ENCODE measurements around the gene XRN1.
"Not testable (repeated sequence)": the region's sequence is repeated elsewhere in the genome, so short reads cannot be mapped to it uniquely, and the experiment has no call there.

XRN1 gene, protein sequence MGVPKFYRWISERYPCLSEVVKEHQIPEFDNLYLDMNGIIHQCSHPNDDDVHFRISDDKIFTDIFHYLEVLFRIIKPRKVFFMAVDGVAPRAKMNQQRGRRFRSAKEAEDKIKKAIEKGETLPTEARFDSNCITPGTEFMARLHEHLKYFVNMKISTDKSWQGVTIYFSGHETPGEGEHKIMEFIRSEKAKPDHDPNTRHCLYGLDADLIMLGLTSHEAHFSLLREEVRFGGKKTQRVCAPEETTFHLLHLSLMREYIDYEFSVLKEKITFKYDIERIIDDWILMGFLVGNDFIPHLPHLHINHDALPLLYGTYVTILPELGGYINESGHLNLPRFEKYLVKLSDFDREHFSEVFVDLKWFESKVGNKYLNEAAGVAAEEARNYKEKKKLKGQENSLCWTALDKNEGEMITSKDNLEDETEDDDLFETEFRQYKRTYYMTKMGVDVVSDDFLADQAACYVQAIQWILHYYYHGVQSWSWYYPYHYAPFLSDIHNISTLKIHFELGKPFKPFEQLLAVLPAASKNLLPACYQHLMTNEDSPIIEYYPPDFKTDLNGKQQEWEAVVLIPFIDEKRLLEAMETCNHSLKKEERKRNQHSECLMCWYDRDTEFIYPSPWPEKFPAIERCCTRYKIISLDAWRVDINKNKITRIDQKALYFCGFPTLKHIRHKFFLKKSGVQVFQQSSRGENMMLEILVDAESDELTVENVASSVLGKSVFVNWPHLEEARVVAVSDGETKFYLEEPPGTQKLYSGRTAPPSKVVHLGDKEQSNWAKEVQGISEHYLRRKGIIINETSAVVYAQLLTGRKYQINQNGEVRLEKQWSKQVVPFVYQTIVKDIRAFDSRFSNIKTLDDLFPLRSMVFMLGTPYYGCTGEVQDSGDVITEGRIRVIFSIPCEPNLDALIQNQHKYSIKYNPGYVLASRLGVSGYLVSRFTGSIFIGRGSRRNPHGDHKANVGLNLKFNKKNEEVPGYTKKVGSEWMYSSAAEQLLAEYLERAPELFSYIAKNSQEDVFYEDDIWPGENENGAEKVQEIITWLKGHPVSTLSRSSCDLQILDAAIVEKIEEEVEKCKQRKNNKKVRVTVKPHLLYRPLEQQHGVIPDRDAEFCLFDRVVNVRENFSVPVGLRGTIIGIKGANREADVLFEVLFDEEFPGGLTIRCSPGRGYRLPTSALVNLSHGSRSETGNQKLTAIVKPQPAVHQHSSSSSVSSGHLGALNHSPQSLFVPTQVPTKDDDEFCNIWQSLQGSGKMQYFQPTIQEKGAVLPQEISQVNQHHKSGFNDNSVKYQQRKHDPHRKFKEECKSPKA (N-terminal part only)

DNA sequence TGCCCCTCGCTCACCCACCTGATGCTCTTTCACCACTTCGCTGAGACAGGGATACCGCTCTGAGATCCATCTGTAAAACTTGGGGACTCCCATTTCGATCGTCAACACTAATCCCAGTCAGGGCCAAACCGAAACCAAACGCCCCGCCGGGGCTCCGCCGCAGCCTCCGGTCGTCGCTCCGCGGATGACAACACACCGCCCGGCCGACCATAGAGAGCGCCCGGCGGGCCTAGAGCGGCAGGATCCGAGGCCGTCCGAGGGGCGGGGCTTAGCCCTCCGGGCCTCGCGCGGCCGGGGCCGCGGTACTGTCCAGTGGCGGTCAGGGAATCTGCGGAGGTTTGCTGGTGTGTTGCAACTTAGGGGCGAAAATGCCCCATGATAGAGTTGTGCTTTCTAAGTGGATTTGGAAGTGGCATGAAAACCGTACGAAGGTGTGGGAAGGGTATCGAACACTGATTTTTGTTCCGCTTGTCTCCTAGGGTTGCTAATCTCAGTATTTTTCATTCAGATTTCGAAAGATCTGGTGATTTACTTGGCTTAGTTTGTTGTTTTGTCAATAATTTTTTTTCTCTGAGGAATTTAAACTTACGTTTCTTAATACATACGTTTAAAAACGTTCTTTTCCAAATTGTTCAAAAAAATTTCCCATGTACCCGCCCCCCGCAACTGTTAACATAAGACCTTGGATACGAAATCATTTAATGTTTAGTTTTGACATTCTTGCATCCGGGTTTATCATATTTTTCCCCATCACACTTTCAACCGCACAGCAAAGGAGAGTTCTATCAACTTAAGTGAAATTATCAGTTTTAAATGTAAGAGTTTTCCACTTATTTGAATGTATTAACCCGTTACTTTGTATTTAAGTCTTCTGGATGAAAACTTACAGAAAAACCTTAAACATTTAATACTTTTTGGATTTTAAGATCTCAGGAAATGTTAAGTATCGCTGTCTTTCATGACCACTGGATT is at the start of gene XRN1:
Gene XRN1 (minus strand): TSS at position 186 of the 972 bp plus-strand sequence. CDS start 93 bp downstream, at position 93.
- peak; percentile 95 for DNase-seq

DNA sequence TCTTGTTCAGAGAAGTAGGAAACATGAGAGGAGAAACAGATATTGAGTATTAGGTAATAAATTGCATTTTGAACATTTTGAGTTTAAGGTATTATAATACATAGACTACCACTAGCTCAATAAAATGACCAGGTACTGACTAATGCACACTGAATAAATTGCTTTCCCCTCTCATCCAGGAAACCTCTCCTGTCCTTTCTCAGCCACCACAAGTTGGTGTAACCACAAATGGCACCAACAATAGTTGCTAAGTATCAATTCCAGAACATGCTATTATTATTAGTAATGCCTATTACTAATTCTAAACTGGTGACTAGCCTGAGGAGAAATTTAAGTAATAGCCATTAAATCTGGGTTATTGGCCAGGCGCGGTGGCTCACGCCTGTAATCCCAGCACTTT is 47.3 kb upstream of the XRN1 start:
- no peak for DNase-seq

DNA sequence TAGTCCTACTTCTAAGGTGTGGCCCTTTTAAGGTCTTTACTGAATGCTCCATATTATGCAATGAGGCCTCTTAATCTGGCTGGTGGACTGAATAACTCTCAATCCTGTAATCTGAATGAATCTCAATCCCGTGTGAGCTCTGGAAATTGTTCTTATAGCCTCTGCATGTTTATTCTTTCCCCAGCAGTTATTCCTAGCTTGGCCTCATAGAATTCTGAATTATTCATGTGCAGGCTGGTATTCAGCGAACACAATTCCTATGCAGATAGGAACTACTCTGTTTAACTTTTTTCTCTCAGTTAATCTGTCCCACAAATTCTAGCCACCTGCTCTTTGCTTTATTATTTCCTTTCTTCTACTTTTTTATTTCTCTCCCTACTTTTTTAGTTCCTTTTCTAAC is 44.3 kb upstream of the XRN1 start:
- DNase-seq = no peak

DNA sequence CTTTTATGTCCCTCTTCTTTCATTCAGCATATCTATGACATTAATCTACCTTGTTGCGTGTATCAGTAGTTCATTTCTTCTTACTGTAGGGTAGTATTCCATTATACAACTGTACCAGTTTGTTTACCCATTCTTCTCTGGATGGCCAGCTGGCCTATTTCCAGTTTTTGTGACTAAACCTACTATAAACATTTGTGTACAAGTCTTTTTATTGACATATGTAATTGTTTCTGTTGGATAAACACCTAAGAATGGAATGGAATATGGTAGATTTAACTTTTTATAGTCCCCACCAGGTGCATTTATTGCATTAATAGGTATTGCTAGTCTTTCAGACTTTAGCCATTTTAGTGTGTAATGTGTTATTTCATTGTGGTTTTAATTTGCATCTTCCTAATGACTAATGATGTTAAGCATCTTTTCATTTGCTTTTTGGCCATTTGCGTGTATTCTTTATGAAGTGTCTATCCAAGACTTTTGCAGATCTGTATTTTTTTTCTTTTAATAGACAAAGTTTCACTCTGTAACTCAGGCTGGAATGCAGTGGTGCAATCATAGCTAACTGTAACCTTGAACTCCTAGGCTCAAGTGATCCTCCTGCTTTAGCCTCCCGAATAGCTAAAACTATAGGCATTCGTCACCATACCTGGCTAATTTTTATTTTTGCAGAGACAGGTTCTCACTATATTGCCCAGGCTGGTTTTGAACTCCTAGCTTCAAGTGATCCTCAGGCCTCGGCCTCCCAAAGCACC is 41.9 kb upstream of the XRN1 start:
- no peak for DNase-seq

DNA sequence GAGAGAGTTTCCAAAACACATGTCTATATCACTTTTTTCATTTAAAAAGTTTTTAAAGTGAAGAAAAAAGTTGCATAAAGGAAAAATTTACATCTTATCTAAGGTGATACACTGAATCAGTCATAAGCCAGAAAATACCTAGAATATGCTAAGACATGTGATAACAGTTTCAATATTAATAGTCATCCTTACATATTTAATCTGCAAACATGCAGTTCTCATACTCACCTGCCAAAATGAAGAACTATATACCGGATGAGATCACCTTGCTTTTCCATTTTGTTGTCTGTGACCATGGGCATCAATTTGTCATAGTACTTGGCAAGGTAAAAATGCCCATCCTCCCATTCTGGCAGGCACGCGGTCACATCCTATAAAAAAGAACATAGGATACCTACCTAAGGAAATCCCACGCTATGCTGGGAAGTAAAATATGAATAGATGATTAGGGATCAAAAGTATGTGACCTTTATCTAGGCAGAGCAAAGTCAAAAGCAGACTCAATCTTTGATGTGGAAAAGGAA is 37.1 kb upstream of the XRN1 start:
- no peak for DNase-seq

DNA sequence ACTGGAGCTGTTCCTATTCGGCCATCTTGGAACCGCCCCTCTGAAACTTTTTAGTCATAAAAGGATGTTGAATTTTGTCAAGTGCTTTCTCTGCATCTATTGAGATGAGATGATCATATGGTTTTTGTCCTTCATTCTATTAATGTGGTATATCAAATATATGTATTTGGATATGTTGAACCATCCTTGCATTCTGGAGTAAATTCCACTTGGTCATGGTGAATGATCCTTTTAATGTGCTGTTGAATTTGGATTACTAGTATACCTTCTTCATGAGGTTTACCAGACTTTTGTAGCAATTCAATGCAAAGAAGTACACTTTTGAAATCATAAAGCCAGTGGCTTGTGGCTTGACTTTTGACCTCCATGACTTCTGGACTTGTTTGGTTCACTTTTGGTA is 33.4 kb upstream of the XRN1 start:
- DNase-seq = no peak

DNA sequence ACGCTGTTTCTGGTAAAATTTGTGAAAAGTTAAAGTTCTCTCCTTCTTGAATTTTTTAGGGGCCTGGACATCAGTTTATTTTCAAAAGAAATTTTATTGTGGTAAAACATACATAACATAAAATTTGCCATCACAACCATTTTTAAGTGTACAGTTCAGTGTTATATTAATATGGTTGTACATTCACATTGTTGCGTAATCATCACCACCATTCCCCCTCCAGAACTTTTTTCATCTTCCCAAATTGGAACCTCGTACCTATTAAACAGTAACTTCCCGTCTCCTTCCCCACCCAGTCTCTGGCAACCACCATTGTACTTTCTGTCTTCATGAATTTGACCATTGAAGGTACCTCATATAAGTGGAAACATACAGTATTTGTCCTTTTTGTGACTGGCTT is 23.0 kb upstream of the XRN1 start:
- no peak for DNase-seq

DNA sequence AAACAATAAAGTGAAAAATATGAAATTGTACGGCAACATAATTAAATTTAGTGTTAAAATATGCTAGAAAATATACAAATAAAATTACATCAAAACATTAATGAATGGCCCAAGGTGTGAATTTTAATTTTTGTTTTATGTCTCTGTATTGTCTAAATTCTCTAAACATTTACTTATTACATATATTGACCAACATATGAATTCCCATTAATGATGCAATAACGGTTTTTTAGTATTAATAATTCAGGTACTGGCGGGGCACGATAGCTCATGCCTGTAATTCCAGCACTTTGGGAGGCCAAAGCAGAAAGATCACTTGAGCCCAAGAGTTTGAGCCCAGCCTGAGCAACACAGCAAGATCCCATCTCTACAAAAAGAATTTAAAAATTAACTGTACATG is 20.6 kb upstream of the XRN1 start:
- DNase-seq = no peak

DNA sequence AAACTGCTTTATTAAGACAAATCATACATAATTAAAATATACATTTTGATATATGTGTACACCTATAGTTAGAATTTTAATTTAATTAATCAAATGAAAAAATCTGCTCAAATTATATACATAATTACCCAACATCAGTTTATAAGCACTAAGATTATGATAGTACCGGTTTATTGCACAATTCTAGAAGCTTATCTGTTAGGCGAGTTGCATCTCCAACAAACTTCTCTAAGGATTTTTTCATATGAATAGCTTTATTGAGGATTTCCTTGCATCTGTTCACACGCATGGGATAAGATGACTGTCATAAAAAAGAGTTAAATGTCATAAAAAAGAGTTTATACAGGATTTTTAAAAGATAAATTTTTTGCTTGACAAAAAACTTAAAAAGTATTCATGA is 19.9 kb upstream of the XRN1 start:
- DNase-seq = no peak

DNA sequence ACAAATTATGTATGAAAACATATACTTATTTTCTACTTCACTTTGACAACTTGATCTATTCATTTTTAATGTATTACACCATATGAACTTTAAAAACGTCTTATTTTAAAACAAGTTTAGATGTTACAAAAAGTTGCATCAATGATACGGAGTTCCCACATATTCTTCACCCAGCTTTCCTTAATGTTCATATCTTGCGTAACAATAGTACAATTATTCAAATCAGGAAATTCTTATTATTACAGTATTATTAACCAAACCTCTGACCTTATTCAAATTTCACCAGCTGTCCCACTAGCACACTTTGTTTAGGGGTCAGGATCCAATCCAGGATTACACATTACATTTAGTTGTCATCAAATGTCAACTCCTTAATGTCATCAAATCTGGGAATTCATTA is 12.9 kb upstream of the XRN1 start:
- DNase-seq = no peak

DNA sequence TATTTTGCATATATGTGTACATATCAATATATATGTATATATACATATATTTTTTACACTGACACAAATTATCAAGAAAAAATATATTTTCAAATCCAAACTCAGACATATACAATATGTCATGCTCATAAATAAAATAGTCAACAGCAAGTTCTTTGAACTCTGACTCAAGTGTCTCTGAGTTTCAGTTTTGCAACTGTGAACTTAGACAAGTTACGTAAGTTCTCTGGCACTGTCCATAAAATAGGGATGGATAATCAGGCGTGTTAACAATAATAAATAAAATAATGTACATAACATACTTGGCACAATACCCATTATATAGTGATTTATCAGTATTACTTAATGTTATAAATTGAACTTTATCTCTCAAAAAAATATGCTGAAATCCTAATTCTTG is 12.1 kb upstream of the XRN1 start:
- DNase-seq = no peak

DNA sequence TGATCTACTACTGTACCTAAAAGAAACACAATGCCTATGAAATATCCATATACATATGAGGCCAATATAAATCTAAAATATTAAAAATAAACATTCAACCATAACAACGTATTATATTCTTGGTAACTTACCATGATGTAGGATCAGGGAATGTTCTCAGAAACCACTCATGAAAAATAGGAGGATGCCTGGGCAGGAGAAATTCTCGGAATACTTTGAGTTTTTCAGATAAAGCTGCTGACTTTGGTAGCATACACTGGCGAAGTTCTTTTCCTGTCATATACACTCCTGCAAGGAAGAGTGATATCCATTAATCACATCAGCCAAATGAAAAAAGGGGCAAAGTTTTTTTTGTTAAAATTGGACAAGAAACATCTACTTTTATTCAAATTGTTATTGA is 11.3 kb upstream of the XRN1 start:
- no peak for DNase-seq

DNA sequence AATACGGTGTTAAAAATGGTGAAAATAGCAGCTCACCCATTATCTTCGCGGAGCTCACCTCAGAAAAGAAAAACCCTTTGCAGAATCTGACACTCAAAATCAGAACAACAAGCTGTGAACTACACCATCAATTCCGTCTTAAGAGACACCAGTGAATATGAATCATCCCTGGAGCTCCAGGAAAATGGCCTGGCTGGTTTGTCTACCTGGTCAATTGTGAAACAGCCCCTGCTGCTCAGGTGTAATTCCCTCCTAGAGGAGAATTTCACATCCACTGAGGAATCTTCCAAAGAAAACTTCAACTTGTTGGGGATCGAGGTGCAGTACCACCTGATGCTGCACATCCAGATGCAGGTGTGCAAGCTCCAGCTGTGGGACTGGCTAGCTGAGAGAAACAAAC is 3.0 kb upstream of the XRN1 start:
- DNase-seq = no peak

DNA sequence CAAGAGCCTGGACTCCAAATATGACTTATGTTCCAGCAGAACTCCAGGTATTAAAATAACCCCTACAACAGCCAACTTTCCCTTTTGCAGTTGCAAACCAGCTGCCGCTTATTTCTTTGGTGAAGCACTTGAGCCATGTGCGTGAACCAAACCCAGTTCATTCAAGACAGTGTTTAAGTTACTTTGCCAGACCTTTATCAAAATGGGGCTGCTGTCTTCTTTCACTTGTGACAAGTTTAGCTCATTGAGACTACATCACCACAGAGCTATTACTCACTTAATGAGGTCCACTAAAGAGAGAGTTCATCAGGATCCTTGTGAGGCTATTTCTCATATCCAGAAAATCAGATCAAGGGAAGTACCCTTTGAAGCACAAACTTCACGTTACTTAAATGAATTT is 2.4 kb upstream of the XRN1 start:
- no peak for DNase-seq

DNA sequence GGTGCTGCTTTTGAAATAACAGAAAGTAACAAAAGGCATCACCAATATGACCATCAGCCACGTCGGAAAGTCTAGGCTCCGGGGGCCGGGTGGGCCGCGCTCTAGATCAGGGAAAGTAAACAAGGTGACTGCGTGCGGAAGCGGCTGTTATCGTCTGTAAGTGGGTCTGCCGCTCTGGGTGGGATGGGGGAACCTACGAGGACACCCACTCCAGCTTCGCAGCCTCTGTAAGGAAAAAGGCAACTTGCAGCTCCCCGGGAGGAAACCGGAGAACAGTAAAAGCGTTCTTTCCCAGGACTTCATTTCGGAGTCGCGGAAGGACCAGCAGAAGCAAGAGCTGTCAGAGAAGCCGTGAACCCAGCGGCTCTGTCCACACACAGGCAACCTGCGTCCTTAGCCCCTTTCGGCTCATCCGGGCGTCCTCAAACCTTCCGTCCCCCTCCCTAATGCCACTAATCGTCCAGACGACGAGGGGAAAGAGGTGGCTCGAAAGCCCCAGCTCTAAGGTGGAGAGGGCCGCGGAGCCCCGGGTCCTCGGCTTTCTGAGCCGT is 461 bp downstream of the XRN1 start:
- DNase-seq = peak; percentile 41

DNA sequence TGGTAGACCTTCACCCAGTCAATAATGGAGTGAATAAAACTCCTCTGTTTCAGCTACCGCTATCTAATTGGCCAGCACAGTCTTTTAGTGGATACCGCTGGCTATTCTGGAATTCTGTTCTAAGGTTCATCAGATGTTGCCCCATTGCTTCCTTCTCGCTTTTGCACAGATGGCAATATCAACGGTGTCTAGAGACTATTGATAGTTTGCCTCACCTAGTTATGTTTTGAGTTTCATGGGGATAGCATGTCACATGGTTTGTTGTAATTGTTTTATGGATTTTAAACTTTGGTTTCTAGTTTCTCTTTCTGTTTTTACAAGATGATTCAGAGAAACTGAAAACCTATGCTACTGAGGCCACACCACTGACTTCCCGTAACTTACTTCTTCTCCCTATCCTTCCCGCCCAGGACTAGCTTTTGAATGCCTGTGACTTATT is 2.0 kb downstream of the XRN1 start:
- no peak for DNase-seq

DNA sequence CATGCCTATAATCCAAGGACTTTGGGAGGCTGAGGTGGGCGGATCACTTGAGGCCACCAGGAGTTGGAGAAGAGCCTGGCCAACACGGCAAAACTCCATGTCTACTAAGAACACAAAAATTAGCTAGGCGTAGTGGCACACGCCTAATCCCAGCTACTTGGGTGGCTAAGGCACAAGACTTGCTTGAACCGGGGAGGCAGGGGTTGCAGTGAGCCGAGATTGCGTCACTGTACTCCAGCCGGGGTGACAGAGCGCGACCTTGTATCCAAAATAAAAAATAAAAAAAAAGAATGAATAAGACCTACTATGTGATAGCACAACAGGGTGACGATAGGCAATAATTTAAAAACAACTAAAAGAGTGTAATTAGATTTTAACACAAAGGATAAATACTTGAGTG is 3.5 kb downstream of the XRN1 start:
- DNase-seq = no peak

DNA sequence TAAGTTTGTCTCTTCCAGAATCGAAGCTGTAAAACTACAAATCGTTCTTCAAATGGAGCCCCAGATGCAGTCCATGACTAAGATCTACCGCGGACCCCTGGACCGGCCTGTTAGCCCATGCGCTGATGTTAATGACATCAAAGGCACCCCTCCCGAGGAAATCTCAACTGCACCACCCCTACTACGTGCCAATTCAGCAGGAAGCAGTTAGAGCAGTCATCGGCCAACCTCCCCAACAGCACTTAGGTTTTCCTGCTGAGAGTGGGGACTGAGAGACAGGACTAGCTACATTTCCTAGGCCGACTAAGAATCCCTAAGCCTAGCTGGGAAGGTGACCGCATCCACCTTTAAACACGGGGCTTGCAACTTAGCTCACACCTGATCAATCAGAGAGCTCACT is 4.8 kb downstream of the XRN1 start:
- DNase-seq = not testable (repeated sequence)

DNA sequence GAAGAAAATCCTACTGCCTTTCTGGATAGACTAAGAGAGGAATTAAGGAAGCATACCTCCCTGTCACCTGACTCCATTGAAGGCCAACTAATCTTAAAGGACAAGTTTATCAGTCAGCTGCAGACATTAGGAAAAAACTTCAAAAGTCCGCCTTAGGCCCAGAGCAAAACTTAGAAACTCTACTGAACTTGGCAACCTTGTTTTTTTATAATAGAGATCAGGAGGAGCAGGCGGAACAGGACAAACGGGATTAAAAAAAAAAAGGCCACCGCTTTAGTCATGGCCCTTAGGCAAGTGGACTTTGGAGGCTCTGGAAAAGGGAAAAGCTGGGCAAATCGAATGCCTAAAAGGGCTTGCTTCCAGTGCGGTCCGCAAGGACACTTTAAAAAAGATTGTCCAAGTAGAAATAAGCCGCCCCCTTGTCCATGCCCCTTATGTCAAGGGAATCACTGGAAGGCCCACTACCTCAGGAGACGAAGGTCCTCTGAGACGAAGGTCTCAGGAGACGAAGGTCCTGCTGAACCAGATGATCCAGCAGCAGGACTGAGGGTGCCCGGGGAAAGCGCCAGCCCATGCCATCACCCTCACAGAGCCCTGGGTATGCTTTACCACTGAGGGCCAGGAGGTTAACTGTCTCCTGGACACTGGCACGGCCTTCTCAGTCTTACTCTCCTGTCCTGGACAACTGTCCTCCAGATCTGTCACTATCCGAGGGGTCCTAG is 8.2 kb downstream of the XRN1 start:
- not testable (repeated sequence) for DNase-seq

DNA sequence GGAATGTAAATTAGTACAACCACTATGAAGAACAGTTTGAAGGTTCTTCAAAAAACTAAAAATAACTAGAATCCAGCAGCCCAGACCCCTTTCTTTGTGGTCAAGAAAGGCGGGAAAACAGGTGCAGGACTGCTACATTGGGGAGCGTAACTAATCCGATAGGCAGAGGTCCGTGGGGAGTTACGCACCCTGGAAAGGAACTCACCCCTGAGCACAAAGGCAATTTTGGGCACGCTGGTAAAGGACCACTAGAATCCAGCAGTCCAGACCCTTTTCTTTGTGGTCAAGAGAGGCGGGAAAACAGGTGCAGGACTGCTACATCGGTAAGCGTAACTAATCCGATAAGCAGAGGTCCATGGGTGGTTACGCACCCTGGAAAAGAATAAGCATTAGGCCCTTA is 9.7 kb downstream of the XRN1 start:
- DNase-seq = not testable (repeated sequence)
